HG03097 (cell line): ENCODE data around the gene NUDT8.
"Not testable (repeated sequence)": the region's sequence is repeated elsewhere in the genome, so short reads cannot be mapped to it uniquely, and the experiment has no call there.

Experiments
- ATAC-seq: cut with Tn5 transposase; IDR thresholded peaks from one replicate; pipeline ENCODE4 v1.9.1; 2021; ENCODE audit not compliant: unreplicated experiment, low FRiP score

NUDT8 gene

DNA sequence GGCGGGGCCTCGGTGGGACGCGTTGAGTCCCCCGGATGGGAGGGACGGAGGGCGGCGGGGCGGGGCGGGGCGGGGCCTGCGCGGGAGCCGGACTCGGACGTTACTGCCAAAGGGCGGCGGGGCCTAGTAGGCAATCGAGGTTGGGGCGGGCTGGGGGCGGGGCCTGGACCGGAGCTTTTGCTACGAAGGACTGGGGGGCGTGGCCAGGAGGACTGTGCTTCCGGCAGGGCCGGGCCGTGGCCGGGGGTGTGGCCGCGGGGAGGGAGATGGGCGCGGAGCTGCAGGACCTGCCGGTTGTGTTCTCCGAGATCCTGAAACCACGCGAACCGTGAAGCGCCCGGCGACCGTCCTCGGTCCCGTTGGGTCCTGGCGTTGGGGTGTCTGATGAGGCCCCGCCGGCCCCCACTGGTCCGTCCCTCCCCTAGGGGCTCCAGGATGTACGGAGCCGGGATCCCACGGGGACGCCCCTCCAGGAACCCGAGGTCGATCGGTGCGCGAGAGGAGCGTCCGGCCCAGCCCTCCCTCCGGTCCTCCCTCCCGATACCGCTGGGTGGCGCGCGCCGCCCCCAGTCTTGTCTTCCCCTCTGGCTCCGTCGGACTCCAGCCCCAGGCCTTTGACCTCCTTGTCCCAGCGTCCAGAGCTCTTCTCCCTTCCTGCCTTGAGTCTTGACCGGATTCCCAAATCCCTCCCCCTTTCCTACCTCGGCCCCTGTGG is 648 bp upstream of the NUDT8 start:
- ATAC-seq: peak; percentile 53

DNA sequence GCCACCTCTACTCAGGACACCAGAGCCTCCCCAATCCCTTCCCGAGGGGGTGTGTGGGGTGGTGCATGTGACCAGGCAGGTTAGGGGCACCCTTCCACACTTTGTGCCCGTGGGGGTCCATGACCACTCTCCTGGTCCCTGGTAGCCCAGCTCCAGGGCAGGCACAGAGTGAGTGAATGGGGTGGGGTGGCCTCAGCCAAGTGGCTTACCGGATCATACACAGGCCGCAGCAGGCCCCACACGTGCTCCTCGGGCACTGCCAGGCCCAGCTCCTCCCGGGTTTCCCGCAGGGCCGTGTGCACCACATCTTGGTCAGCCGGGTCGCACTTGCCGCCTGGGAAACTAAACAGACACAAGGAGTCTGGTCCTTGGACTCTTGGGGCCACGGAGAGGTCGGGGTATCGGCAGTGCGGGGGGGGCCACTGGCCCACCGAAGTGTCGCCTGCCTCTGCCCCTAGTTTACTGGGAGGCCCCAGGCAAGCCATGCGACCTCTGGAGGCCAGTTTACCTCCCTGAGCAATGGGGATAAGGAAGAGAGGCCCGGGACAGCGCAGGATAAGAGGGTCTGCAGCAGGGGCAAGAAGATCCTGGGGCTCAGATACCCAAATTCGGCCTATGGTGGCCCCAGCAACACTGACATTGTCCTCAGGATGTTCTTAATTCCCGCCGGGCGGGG is 889 bp downstream of the NUDT8 start:
- no peak for ATAC-seq

DNA sequence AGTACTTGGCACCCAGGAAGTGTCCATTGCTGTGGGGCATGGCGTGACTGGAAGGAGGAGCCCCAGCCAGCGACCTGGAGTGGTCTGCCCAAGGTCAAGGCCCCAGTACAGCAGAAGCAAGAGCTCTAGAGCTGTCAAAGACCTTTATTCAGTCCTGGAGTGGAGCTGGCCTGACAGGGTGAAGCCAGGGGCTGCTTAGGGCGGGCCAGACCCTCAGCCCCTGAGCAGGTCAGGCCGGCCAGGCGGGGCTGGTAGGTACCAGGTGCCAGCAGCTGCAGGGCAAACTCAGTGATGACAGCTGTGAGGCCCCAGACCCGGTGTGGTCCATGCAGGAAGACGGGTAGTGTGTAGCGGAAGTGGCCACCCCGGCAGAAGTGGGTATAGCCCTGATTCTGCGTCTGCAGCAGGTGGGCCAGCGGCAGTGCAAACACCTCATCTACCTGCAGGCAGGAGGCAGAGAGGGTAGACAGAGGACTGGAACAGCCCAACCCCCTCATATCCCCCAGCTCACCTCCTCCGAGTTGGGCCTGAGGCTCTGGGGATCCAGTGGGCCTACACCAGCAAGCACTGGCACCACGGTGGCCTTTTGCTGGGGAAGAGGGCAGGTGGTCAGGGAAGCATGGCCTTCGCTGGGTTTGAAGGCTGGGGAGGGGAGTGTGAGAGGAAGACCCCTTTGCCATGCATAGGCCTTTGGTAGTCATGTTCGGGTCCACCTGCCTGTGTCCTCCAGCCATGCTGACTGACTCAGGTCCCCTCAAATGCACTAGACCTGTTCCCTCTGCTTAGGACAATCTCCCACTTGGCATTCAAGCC is 1.7 kb downstream of the NUDT8 start:
- no peak for ATAC-seq

DNA sequence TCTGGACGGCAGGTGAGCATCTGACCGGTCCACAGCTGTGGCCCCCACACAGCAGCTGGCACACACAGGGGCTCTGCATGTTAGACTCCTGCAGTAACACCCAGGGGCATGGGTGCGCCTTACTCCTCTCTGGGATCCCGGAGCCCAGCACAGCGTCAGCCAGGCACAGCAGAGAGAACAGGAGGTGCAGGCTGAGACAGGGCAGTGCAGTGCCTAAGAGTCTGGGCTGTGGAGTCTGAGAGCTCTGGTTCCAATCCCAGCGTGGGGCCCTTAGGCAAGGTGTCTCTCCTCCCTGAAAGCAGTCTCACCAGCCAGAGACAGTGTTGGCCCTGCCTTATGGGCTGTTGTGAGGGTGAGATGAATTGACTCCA is 2.3 kb downstream of the NUDT8 start:
- ATAC-seq: no peak

DNA sequence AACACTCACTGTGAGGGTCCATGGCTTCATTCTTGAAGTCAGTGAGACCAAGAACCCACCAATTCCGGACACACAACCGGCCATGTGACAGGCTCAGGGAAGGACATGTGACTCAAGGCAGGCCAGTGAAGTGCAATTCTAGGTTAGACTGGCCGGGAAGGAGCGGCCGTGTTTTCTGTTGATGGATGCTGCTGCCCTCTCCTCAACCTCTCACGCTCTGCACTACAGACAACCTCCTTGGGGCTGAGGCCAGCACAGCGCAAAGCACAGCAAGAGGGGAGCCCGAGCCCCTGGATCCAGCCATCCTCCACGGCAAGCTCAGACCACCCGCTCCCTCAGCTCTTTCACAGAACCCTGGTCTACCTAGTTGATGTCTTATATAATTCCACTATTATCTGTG is 2.8 kb downstream of the NUDT8 start:
- ATAC-seq: no peak

DNA sequence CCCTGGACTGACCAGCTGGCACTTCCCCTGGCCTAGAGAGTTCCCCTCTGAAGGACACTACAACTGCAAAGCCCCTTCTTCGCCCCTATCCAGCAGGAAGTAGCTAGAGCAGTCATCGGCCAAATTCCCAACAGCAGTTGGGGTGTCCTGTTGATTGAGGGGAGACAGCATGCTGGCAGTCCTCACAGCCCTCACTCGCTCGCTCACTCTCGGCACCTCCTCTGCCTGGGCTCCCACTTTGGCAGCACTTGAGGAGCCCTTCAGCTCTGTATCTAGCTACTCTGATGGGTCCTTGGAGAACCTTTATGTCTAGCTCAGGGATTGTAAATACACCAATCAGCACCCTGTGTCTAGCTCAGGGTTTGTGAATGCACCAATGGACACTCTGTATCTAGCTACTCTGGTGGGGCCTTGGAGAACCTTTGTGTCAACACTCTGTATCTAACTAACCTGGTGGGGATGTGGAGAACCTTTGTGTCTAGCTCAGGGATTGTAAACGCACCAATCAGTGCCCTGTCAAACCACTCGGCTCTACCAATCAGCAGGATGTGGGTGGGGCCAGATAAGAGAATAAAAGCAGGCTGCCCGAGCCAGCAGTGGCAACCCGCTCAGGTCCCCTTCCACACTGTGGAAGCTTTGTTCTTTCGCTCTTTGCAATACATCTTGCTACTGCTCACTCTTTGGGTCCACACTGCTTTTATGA is 3.5 kb downstream of the NUDT8 start:
- ATAC-seq: not testable (repeated sequence)

DNA sequence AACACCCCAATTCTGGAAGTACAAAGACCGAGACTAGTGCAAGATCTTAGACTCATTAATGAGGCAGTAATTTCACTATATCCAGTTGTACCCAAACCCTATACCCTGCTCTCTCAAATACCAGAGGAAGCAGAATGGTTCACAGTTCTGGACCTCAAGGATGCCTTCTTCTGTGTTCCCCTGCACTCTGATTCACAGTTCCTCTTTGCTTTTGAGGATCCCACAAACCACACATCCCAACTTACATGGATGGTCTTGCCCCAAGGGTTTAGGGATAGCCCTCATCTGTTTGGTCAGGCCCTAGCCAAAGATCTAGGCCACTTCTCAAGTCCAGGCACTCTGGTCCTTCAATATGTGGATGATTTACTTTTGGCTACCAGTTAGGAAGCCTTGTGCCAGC is 5.9 kb downstream of the NUDT8 start:
- not testable (repeated sequence) for ATAC-seq

DNA sequence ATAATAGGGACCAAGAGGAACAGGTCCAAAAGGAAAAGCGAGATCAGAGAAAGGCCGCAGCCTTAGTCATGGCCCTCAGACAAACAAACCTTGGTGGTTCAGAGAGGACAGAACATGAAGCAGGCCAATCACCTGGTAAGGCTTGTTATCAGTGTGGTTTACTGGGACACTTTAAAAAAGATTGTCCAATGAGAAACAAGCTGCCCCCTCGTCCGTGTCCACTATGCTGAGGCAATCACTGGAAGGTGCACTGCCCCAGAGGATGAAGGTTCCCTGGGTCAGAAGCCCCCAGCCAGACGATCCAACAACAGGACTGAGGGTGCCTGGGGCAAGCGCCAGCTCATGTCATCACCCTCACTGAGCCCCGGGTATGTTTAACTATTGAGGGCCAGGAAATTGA is 6.8 kb downstream of the NUDT8 start:
- ATAC-seq: not testable (repeated sequence)

DNA sequence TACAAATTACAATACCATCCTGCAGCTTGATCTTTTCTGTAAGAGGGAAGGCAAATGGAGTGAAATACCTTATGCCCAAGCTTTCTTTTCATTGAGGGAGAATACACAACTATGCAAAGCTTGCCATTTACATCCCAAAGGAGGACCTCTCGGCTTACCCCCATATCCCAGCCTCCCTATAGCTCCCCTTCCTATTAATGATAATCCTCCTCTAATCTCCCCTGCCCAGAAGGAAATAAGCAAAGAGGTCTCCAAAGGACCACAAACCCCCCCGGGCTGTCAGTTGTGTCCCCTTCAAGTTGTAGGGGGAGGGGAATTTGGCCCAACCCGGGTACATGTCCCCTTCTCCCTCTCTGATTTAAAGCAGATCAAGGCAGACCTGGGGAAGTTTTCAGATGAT is 7.8 kb downstream of the NUDT8 start:
- not testable (repeated sequence) for ATAC-seq

DNA sequence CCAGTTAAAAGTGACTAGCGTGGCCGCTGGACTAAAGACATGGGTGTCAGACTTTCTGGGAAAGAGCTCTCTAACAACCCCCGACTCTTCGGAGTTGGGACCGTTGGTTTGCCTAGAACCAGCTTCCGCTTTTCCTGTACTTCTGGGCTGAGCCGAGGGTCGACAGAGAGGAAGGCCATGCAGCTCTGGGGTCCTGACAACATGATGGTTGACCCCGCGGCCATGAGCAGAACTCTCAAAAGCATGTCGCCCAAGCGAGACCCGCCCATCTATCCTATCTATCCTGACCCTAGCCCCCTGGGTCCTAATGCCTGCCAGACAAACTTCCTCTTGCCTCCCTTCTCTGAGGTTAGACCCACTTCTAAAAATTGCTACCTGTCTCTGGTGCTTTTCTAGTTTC is 9.1 kb downstream of the NUDT8 start:
- not testable (repeated sequence) for ATAC-seq

DNA sequence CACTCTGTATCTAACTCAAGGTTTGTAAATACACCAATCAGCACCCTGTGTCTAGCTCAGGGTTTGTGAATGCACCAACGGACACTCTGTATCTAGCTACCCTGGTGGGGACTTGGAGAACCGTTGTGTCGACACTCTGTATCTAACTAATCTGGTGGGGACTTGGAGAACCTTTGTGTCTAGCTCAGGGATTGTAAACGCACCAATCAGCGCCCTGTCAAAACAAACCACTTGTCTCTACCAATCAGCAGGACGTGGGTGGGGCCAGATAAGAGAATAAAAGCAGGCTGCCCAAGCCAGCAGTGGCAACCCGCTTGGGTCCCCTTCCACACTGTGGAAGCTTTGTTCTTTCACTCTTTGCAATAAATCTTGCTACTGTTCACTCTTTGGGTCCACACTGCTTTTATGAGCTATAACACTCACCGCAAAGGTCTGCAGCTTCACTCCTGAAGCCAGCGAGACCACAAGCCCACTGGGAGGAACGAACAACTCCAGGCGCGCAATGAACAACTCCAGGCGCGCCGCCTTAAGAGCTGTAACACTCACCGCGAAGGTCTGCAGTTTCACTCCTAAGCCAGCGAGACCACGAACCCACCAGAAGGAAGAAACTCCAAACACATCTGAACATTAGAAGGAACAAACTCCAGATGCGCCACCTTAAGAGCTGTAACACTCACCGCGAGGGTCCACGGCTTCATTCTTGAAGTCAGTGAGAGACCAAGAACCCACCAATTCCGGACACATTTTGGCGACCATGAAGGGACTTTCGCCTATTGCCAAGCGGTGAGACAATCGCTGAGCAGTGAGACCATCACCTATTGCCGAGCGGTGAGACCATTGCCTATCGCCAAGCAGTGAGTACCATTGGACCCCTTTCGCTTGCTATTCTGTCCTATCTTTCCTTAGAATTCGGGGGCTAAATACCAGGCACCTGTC is 9.8 kb downstream of the NUDT8 start:
- not testable (repeated sequence) for ATAC-seq

DNA sequence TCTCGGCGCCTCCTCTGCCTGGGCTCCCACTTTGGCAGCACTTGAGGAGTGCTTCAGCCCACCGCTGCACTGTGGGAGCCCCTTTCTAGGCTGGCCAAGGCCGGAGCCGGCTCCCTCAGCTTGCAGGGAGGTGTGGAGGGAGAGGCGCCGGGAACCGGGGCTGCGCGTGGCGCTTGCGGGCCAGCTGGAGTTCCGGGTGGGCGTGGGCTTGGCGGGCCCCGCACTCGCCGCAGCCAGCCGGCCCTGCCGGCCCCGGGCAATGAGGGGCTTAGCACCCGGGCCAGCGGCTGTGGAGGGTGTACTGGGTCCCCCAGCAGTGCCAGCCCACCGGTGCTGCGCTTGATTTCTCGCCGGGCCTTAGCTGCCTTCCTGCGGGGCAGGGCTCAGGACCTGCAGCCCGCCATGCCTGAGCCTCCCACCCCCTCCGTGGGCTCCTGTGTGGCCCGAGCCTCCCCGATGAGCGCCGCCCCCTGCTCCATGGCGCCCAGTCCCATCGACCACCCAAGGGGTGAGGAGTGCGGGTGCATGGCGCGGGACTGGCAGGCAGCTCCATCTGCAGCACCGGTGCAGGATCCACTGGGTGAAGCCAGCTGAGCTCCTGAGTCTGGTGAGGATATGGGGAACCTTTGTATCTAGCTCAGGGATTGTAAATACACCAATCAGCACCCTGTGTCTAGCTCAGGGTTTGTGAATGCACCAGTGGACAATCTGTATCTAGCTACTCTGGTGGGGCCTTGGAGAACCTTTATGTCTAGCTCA is 10.7 kb downstream of the NUDT8 start:
- not testable (repeated sequence) for ATAC-seq

DNA sequence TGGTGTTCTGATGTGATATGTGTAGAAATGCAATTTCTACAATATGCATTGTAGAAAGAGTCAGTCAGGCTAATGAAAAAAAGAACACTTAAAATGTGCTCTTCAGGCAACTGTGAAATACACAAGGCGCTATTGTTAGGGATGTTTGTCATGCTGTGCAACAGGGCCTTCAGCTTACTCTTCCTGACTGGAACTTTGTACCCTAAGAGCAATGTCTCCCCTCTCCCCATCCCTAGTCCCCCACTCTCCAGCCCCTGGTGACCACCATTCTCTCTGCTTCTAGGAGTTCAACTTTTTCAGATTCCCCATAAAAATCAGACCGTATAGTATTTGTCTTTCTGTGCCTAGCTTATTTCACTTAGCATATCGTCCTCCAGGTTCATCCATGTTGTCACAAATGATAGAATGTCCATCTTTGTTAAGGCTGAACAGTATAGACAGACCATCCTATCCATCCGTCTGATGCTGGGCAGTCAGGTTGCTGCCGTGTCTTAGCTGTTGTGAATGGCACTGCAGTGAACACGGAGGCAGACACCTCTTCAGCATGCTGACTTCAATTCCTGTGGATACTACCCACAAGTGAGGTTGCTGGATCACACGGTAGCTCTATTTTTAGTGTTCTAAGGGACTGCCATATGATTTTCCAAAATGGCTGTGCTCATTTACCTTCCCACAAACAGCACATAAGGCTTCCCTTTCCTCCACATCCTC is 12.3 kb downstream of the NUDT8 start:
- no peak for ATAC-seq

DNA sequence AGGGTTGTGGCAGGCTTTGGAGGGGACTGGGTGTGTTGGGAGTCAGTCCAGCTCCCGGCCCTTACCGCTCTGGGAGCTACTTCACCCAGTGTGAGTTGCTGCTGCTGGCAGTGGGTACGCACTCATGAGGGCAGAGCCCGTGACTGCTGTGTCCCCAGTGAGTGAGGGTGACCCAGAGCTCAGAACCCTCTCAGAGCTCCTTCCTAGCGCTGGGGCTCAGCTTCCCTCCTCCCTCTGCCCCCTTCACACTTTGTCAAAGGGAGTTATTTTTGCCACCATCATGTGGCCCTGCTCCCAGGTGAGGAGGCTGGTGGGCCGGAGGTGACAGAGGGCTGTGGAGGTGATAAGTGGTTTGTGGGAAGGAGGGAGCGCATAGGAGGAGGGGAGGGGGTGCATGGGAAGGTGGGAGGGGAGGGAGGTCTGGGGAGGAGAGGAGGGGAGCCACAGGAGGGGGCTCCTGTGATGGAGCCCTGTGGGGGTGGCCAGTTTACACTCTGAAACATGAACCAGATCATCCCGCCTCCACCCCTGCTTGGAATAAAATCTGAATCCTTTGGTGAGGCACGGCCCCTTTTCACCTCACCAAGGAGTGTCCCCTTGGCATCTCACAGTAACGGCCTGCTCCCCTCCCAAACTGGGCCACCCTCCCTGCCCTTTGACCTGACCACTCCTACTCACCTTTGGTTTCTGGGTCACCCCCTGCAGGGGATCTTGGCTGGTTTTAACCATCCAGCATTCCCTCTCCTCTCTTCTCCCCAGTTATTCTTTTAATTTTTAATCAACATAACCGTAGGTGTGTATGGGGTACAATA is 13.1 kb downstream of the NUDT8 start:
- no peak for ATAC-seq

DNA sequence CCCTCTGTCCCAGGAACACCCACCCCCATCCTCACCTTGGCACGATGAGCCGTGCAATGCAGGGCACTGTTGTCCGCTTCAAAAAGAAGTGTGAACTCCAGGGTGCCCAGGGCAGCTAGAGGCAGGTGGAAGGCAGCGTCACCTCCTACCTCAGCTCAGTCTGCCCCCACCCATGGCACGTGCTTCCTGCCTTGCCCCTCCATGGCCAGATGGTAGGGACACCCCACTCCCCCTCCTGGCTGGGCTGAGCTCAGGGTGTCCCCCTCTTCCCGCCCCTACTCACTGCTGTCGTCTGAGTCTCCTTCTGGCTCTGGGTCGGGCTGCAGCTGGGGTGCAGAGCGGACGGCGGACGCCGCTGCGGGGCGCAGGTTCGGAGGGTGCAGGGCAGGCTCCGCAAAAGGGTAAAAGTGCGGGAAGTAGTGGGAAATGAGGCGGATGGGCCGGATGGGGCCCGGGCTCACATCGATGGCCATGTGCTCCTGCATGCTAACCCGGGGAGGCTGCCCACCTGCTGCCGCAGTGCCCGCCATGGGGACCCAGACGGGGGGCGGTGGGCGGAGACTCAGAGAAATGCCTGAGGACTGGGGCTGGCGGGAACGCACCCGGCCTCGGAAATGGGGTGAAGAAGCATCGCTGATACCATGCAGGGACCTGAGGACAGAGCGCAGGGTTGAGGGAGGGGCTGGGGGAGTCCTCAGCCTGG is 13.9 kb downstream of the NUDT8 start:
- ATAC-seq: no peak

DNA sequence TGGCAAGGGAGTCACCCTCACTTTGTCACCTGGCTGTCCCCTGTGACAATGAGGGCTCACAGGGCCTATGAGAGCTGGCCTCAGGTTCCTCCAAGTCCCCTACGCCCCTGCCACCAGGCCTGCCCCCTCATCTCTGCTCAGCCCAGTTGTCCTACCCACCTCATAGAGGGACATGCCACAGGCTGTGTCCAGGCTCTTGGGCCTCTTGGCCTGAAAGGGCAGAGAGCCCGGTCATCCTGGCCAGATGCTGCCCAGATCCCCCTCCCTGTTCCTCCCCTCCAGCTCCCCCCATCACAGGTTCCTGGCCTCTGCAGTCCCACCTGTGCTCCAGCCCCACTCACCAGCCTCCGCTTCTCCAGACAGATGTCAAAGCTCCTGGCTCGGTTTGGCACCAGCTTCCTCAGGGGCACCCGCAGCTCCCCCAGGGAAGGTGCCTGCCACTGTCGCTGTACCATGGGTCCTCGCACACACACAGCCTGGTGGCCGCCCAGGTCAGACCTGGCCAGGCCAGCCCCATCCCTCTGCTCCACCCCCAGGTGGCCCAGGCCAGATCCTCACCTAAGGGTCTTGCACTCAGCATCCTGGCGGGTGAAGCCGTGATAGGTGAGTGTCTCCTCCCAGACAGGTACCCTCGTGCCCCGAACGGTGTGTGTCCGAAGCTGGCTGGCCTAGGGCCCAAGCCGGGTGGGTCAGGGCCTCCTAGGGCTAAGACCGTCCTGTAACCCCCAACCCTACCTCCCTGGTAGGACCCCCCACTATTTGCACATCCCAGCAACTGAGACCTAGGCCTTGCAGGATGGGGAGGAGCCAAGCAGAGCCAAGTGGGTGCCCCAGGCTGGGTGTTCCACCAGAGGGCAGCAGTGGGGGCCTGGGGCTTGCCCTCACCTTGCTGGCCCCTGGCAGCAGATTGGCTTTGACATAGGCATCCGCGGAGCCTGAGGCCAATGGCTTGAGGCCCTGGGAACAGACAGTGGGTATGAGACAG is 14.7 kb downstream of the NUDT8 start:
- ATAC-seq: no peak
